Upper lobe of left lung (tissue), 6 donors: ENCODE results near the gene TASL. TPM values are rescaled to one million over a fixed set of nuclear protein-coding genes. Genes with fewer than 3 reads are reported as not detected.

Experiments
- small RNA-seq, 4 donors: library from RNA; depleted of rRNA; stranded (forward); fragments of <200 nt; gene quantifications; one replicate each; pipeline ENCODE3, GENCODE V24; 2016
- total RNA-seq, 6 donors: library from RNA; depleted of rRNA in 4 of 6; stranded (reverse); fragments of >200 nt in 4 of 6; gene quantifications; one replicate each; pipeline versions ENCODE4 v1.1.0 to v1.2.1, GENCODE V29; 2016 to 2021
- donor health status: DM: no; HTN: no; CAD: no; lungs with moderate emphysema.
- donor health status: DM: no; HTN: yes; CAD: no; lungs with severe emphysema.

The TASL gene
- total RNA-seq, 6 donors from 2014 or later, result 1.2 to 7.2 (median 5.0) TPM

Small RNA genes within 50 kb of the gene (small RNA-seq; reads per million reads assigned to genes)
- 0 reads per million in 4 donors for gene CKS1BP6

Other genes starting within 250 kb of the TASL start
- 10 to 100 TPM; 19.6 to 63.9 (median 32.2) TPM for gene GK, start 75.7 kb upstream of the TASL start, total RNA-seq